ENCODE measurements around the gene BCL7B. TPM values are rescaled to one million over a fixed set of nuclear protein-coding genes. Genes with fewer than 3 reads are reported as not detected.
"Not testable (repeated sequence)": the region's sequence is repeated elsewhere in the genome, so short reads cannot be mapped to it uniquely, and the experiment has no call there.

The BCL7B gene
- total and polyA plus RNA-seq, 2 of the 13 experiments (the other 11 are each of a cell fraction or from before 2014, with no cell fraction given), result 24.3 to 38.2 TPM

DNA sequence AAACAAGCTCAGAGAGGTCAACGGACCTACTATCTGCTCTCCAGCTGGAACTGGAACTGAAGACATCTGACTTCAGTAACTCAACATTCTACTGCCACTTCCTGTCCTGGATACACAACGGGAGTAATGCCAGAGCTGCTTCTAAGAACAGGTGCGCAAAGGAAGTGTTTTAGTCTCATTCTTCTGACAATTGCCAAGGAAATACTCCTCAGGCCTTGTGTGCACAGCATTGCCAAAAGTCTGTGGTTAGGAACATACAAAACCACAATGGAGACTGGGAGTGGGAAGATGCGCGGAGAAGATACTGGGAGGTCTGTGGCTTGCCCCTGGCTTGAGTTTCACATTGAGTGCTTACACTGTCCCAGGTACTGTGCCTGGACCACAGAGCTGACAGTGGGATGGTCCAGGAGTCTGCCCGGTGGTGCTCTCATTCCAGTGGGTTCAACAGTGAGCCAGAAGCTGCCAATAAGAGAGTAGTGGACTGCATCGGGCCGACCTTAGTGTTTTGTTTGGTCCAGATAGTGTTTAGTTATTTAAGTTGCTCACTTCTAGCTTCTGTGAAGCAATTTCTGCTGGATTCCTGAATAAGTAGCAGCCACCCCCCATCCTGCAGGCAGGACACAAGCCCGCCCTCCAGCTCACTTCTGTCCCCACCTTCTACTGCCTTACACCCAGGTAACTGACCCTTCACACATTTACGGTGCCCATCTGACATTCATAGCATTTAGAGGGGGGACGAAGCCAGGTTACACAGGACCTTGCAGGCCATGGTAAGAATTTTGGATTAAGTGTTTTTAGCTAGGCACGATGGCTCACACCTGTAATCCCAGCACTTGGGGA lies 10.6 kb upstream of the BCL7B start (continued):
- TF ChIP-seq ZNF83 (CRISPR knock-in tag; IDR thresholded peaks at IDR 0.05; ENCODE audit: borderline replicate concordance) (no peak), POLR2G (IDR thresholded peaks at IDR 0.05; ENCODE audit: low read depth, low read length) (peak; percentile 67; the same call in 1 of the 2 replicates), ZNF891 (CRISPR knock-in tag; IDR thresholded peaks at IDR 0.05) (no peak), ZC3H13 (CRISPR knock-in tag; IDR thresholded peaks at IDR 0.05) (peak; percentile 79), RBM22 (optimal IDR thresholded peaks at IDR 0.05; ENCODE audit: low read length) (peak; percentile 35), ZNF451 (CRISPR knock-in tag; IDR thresholded peaks at IDR 0.05) (no peak), AKAP8 (CRISPR knock-in tag; IDR thresholded peaks at IDR 0.05) (peak; percentile 26)
- TF ChIP-seq, protein P1, sequence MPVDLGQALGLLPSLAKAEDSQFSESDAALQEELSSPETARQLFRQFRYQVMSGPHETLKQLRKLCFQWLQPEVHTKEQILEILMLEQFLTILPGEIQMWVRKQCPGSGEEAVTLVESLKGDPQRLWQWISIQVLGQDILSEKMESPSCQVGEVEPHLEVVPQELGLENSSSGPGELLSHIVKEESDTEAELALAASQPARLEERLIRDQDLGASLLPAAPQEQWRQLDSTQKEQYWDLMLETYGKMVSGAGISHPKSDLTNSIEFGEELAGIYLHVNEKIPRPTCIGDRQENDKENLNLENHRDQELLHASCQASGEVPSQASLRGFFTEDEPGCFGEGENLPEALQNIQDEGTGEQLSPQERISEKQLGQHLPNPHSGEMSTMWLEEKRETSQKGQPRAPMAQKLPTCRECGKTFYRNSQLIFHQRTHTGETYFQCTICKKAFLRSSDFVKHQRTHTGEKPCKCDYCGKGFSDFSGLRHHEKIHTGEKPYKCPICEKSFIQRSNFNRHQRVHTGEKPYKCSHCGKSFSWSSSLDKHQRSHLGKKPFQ (CRISPR knock-in tag; IDR thresholded peaks at IDR 0.05; ENCODE audit: insufficient replicate concordance), result no peak

DNA sequence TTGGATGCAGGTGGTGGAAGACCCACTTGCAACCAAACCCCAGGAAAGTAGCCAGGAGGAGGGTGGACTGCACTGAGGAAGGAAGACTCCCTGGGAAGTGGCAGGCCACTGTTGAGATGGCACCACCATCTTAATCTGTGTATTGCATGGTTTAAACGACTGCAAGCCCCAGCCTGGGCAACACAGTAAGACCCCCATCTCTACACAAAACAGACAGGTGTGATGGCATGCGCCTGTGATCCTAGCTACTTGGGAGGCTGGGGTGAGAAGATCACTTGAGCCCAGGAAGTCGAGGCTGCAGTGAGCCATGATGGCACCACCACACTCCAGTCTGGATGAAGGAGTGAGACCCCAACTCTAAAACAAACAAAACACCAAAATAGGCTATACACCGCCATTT lies 9.7 kb upstream of the BCL7B start:
- FAIRE-seq, result no peak
- Histone ChIP-seq H3K27ac (ENCODE audit: extremely low read length, insufficient read depth, low read length) (no peak overlapping the region), H3K4me3 (replicated peaks in 1 of 3; ENCODE audit: insufficient read depth in 1 of 3, low read depth in 2 of 3, low read length in 3 of 3) (no peak overlapping the region), H3K79me2 (ENCODE audit: insufficient read depth, low read length) (no peaks in the 10 kb centered on the region), H2AFZ (ENCODE audit: low read length) (no peak overlapping the region), H3K4me2 (ENCODE audit: low read depth, low read length) (no peak overlapping the region), H3K27me3 (ENCODE audit: control insufficient read depth in 1 of 2, insufficient read depth in 2 of 2, low read length in 2 of 2) (no peaks in the 10 kb centered on the region), H3K9me3 (ENCODE audit: low read length) (no peaks in the 10 kb centered on the region), H3K9ac (ENCODE audit: insufficient read depth, low read depth, low read length) (no peak overlapping the region), H3K4me1 (ENCODE audit: insufficient read depth, low read length) (peaks cover 29% of the 10 kb centered on the region), H3K36me3 (replicated peaks in 1 of 2; ENCODE audit: control insufficient read depth in 1 of 2, insufficient read depth in 2 of 2, low read length in 2 of 2) (peaks cover 9 to 21% of the 10 kb centered on the region in 2 experiments), H4K20me1 (ENCODE audit: insufficient read depth, low read length) (no peaks in the 10 kb centered on the region)
- in situ Hi-C loops (cut with HindIII; ENCODE audit: extremely low pct_ligation_motif_present, low pct_unique_long_range_greater_than_20kb), result no loop called here
- 54% methylated on average over 4 of the region's 4 CpGs for WGBS (ENCODE audit: low lambda C conversion rate)
- TF ChIP-seq ZNF121 (CRISPR knock-in tag; IDR thresholded peaks at IDR 0.05), result peak; percentile 80
- TF ChIP-seq, protein P2, sequence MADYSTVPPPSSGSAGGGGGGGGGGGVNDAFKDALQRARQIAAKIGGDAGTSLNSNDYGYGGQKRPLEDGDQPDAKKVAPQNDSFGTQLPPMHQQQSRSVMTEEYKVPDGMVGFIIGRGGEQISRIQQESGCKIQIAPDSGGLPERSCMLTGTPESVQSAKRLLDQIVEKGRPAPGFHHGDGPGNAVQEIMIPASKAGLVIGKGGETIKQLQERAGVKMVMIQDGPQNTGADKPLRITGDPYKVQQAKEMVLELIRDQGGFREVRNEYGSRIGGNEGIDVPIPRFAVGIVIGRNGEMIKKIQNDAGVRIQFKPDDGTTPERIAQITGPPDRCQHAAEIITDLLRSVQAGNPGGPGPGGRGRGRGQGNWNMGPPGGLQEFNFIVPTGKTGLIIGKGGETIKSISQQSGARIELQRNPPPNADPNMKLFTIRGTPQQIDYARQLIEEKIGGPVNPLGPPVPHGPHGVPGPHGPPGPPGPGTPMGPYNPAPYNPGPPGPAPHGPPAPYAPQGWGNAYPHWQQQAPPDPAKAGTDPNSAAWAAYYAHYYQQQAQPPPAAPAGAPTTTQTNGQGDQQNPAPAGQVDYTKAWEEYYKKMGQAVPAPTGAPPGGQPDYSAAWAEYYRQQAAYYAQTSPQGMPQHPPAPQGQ (CRISPR knock-in tag; IDR thresholded peaks at IDR 0.05; ENCODE audit: borderline replicate concordance), result no peak
- no peak for ATAC-seq
- CTCF ChIA-PET (ENCODE audit: low intra/inter-chr PET ratio, low total read pairs), result no interaction called here
- DNase-seq (ENCODE audit: low spot score), result no peak
- intact Hi-C loops (cut with micrococcal nuclease; ENCODE audit: unreplicated experiment), result no loop called here
- POLR2A ChIA-PET, result interaction anchor here (1.2 to 3.5 kb wide), 4 partner anchors 11 to 171 kb away, joined by 3 to 16 read pairs (median 3); partner anchors contain the start of genes ABHD11, BAZ1B and TBL2
- no TSS peak for BruUV-seq (replicated peaks)

DNA sequence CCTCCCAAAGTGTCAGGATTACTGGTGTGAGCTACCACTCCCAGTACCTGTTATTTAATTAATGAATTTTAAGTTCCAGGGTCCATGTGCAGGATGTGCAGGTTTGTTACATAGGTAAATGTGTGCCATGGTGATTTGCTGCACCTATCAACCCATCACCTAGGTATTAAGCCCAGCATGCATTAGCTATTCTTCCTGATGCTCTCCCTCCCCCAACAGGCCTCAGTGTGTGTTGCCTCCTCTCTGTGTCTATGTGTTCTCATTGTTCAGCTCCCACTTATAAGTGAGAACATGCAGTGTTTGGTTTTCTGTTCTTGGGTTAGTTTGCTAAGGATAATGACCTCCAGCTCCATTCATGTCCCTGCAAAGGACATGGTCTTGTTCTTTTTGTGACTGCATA lies 8.9 kb upstream of the BCL7B start:
- H2AFZ ChIP-seq (ENCODE audit: low read length); H3K9ac ChIP-seq (ENCODE audit: insufficient read depth, low read depth, low read length); H3K4me3 ChIP-seq (replicated peaks in 1 of 3; ENCODE audit: insufficient read depth in 1 of 3, low read depth in 2 of 3, low read length in 3 of 3); in situ Hi-C loops (cut with HindIII; ENCODE audit: extremely low pct_ligation_motif_present, low pct_unique_long_range_greater_than_20kb); BruUV-seq (replicated peaks); DNase-seq (ENCODE audit: low spot score); intact Hi-C loops (cut with micrococcal nuclease; ENCODE audit: unreplicated experiment); H3K9me3 ChIP-seq (ENCODE audit: low read length); H3K27ac ChIP-seq (ENCODE audit: extremely low read length, insufficient read depth, low read length); H4K20me1 ChIP-seq (ENCODE audit: insufficient read depth, low read length); ATAC-seq; H3K27me3 ChIP-seq (ENCODE audit: control insufficient read depth in 1 of 2, insufficient read depth in 2 of 2, low read length in 2 of 2); FAIRE-seq; CTCF ChIA-PET (ENCODE audit: low intra/inter-chr PET ratio, low total read pairs); H3K79me2 ChIP-seq (ENCODE audit: insufficient read depth, low read length): not testable (repeated sequence)
- POLR2A ChIA-PET, result interaction anchor here (1.1 to 3.5 kb wide), 6 partner anchors 8 to 172 kb away, joined by 3 to 16 read pairs (median 4); partner anchors contain the start of genes ABHD11, BAZ1B and TBL2
- Histone ChIP-seq H3K4me1 (ENCODE audit: insufficient read depth, low read length) (peaks cover 34% of the 10 kb centered on the region), H3K4me2 (ENCODE audit: low read depth, low read length) (peak overlapping the region; percentile 29; the same call in 1 of the 2 replicates), H3K36me3 (replicated peaks in 1 of 2; ENCODE audit: control insufficient read depth in 1 of 2, insufficient read depth in 2 of 2, low read length in 2 of 2) (peaks cover 8 to 18% of the 10 kb centered on the region in 2 experiments)
